Measurements from ENCODE around the gene ENTPD1.
"Not testable (repeated sequence)": the region's sequence is repeated elsewhere in the genome, so short reads cannot be mapped to it uniquely, and the experiment has no call there.

The ENTPD1 gene

GRCh38 chr10:95758351-95759025 lies 2.5 kb downstream of the ENTPD1 start:
- no peak for DNase-seq (ENCODE audit: extremely low read depth in 1 of 2, low read depth in 1 of 2)

- DNase-seq (ENCODE audit: extremely low read depth in 1 of 2, low read depth in 1 of 2) = no peak
Measured at GRCh38 chr10:95759233-95759826, 3.4 kb downstream of the ENTPD1 start.

GRCh38 chr10:95761939-95762492 lies 6.1 kb downstream of the ENTPD1 start:
- DNase-seq (ENCODE audit: extremely low read depth in 1 of 2, low read depth in 1 of 2) = no peak

- no peak for DNase-seq (ENCODE audit: extremely low read depth in 1 of 2, low read depth in 1 of 2)
Measured at GRCh38 chr10:95767884-95768556, 12.1 kb downstream of the ENTPD1 start.

GRCh38 chr10:95770084-95770720 lies 14.2 kb downstream of the ENTPD1 start:
- no peak for DNase-seq (ENCODE audit: extremely low read depth in 1 of 2, low read depth in 1 of 2)

GRCh38 chr10:95773454-95773853 lies 17.5 kb downstream of the ENTPD1 start:
- DNase-seq (ENCODE audit: extremely low read depth in 1 of 2, low read depth in 1 of 2) = not testable (repeated sequence)

- not testable (repeated sequence) for DNase-seq (ENCODE audit: extremely low read depth in 1 of 2, low read depth in 1 of 2)
Measured at GRCh38 chr10:95777638-95778037, 21.7 kb downstream of the ENTPD1 start.

- DNase-seq (ENCODE audit: extremely low read depth in 1 of 2, low read depth in 1 of 2) = no peak
Measured at GRCh38 chr10:95782318-95782717, 26.4 kb downstream of the ENTPD1 start.

GRCh38 chr10:95783741-95784140 lies 27.8 kb downstream of the ENTPD1 start:
- no peak for DNase-seq (ENCODE audit: extremely low read depth in 1 of 2, low read depth in 1 of 2)

- DNase-seq (ENCODE audit: extremely low read depth in 1 of 2, low read depth in 1 of 2) = no peak
Measured at GRCh38 chr10:95784279-95784913, 28.4 kb downstream of the ENTPD1 start.

GRCh38 chr10:95785317-95785716 lies 29.4 kb downstream of the ENTPD1 start:
- no peak for DNase-seq (ENCODE audit: extremely low read depth in 1 of 2, low read depth in 1 of 2)

GRCh38 chr10:95785942-95786669 lies 30.1 kb downstream of the ENTPD1 start:
- no peak for DNase-seq (ENCODE audit: extremely low read depth in 1 of 2, low read depth in 1 of 2)

GRCh38 chr10:95787447-95787846 lies 31.5 kb downstream of the ENTPD1 start:
- no peak for DNase-seq (ENCODE audit: extremely low read depth in 1 of 2, low read depth in 1 of 2)

- no peak for DNase-seq (ENCODE audit: extremely low read depth in 1 of 2, low read depth in 1 of 2)
Measured at GRCh38 chr10:95788830-95789229, 32.9 kb downstream of the ENTPD1 start.

GRCh38 chr10:95789902-95790301 lies 33.9 kb downstream of the ENTPD1 start:
- DNase-seq (ENCODE audit: extremely low read depth in 1 of 2, low read depth in 1 of 2) = no peak

GRCh38 chr10:95790982-95791381 lies 35.0 kb downstream of the ENTPD1 start:
- no peak for DNase-seq (ENCODE audit: extremely low read depth in 1 of 2, low read depth in 1 of 2)

GRCh38 chr10:95791425-95791979 lies 35.5 kb downstream of the ENTPD1 start:
- DNase-seq (ENCODE audit: extremely low read depth in 1 of 2, low read depth in 1 of 2) = no peak

- no peak for DNase-seq (ENCODE audit: extremely low read depth in 1 of 2, low read depth in 1 of 2)
Measured at GRCh38 chr10:95792211-95792780, 36.3 kb downstream of the ENTPD1 start.

- no peak for DNase-seq (ENCODE audit: extremely low read depth in 1 of 2, low read depth in 1 of 2)
Measured at GRCh38 chr10:95792874-95793285, 36.9 kb downstream of the ENTPD1 start.

Data from activated CD8-positive, alpha-beta memory T cell treated with anti-CD3 and anti-CD28 coated beads for 1 hour (primary cell).